Renal cortex interstitium (tissue), 11 donors: ENCODE results near the gene LSP1. TPM values are rescaled to one million over a fixed set of nuclear protein-coding genes. Genes with fewer than 3 reads are reported as not detected.

ENCODE experiments used
- DNase-seq, 11 donors: peaks; one replicate each; pipeline ENCODE4 v3.0.0-alpha.2; 2013; ENCODE audit warnings: low read depth in 9 of 11, low spot score in 4 of 11; ENCODE audit errors: extremely low read depth in 1 of 11
- polyA plus RNA-seq, 3 donors: library from polyadenylated mRNA; unstranded; fragments of 120-200 nt; gene quantifications; one replicate each; pipeline ENCODE4 v1.2.1, GENCODE V29; 2013; ENCODE audit not compliant: insufficient read length in 3 of 3

The LSP1 gene
- polyA plus RNA-seq, 3 donors: 4.5 to 9.2 (median 7.9) TPM

GRCh38 chr11:1823376-1824220 lies 29.3 kb upstream of the LSP1 start:
- no peak for DNase-seq

- DNase-seq: no peak
Observed at GRCh38 chr11:1824221-1825038, 28.5 kb upstream of the LSP1 start.

DNA sequence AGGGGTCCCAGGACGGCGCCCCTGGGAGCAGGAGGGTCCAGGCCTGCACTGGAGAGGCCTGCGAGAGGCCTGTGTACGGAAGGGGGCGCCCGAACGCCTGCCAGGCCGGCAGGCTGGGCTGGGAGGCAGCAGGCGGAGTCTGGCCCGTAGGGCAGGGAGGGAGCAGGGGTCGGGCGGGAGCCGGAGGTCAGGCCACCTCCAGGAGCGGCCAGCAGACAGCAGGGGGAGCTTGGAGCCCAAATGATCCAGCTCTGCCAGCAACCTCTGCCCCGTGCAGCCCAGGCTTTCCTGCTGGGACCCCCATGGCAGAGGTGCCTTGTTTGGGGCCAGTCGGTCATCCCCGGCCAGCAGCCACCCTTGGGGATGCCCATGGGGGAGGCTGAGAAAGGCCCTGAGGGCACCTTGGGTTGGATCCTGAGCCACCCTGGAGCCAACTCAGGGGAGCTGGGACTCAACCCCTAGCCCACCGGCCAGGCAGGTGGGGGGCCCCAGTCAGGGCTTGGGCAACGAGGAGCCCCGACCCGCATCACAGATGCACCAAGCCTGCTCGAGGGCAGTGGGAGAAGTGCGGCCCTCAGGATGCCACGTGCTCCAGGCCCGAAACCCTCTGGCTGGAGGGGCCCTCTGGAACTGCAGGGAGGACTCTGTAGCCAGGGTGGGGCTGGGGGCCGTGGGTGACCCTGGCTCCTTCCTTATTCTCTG lies 27.7 kb upstream of the LSP1 start:
- no peak for DNase-seq

GRCh38 chr11:1825785-1826451 lies 27.0 kb upstream of the LSP1 start:
- no peak for DNase-seq

- DNase-seq: no peak
Observed at GRCh38 chr11:1826552-1827094, 26.3 kb upstream of the LSP1 start.

- DNase-seq: peak in 2 of 11 donors; percentile 45 to 58
Observed at GRCh38 chr11:1827095-1827813, 25.6 kb upstream of the LSP1 start.

DNA sequence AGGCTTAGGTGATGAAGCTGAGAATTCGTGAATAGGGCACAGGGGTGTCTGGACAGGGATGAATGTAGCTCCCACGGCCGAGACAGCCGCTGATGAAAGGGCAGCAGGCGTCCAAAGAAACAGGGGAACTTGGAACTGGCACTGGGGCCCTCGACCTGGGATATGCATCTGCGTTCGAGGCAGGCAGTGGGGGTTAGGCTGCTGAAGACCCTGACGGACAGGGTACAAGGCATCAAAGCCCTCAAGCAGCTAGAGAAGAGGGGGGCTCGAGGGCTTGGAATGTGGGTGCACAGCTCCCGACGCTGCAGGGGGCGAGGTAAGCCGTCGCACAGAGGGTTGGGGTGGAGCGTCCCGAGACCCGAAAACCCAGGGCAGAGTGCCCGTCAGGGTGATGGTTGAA lies 25.0 kb upstream of the LSP1 start:
- DNase-seq: no peak

DNA sequence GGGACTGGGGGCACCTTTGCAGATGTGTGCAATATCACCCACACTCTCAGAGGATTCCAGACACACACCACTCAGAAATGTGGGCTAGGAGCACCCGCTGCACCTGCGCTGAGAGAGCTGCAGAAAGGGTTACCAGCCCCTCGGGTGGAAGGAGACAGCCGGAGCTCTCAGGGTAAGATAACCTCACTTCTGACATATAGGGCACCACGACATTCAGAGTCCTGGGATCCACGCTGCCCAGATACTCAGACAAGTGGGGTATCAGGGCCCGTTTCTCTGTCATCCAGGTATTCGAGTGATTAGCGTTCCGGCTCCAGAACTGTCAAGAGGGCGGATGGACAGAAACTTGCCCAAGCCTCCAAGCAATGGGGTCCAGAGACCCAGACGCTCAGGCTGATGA lies 24.3 kb upstream of the LSP1 start:
- no peak for DNase-seq

DNA sequence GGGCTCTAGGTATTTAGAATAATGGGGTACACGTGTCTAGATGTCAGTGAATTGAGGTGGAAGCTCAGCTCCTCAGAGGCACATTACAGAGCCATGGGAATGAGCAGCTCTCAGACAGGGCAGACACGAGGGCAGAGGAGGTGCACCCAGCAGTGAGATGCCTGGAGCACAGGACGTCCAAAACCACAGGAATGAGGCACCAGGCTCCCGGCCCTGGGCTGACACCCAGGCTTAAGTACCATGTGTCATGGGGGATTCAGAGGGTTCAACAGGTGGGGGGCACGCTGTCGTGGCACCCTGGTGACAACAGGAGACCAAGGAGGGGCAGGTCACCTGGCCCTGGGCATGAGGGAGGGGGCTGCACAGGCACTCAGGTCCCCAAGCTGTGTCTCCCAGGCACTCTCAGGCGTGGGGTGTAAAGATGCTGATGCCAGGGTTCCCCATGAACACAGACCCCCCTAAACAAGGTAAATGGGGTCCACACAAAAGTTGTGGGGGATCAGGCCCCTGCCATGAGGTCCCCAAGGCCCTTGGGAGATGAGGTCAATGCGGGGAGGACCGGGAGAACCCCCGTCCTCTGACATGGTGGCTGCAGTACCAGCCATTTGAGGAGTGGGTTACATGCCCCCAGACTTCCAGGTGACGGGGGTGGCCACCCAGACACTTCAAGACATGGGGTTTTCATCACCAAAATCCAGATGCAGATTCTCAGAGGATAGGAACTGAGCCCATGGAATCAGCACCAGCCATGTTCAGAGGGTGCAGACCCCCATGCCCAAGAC lies 23.7 kb upstream of the LSP1 start:
- no peak for DNase-seq

GRCh38 chr11:1830004-1830321 lies 22.9 kb upstream of the LSP1 start:
- no peak for DNase-seq

- no peak for DNase-seq
Observed at GRCh38 chr11:1830322-1831223, 22.3 kb upstream of the LSP1 start.

- DNase-seq: no peak
Observed at GRCh38 chr11:1831338-1832210, 21.3 kb upstream of the LSP1 start.

DNA sequence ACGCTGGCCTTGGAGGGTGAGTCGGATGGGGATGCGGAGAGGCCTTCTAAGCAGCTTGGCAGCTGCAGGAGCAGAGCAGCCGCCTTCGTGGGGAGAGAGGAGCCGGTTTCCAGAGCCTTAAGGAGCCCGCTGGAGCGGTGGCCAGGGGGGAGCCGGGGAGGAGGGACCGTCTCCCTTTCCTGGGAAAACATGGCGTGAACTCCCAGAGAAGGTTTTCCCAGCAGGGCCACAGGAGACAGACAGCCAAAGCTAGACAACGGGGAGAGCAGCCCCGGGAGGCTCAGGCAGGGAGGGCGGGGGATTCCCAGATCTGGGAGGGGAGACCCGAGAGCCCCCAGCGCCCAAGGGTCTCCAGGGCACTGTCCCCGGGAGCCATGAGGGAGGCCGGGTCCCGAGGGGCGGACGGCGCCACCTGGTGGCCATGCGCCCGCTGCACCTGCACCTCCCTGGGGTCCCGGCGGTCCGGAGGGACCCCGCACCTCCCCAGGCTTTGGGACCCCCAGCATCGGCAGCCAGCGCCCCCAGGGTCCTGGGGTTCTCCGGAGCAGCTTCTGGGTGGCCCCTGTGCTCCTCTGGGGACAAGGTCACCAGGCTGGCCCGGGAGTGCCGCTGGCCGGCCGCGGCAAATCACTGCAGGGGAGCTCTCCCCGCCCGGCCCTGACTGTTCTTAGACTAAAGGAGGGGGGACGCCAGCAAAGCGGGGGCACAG lies 20.5 kb upstream of the LSP1 start:
- DNase-seq: no peak

GRCh38 chr11:1832920-1833295 lies 20.0 kb upstream of the LSP1 start:
- DNase-seq: no peak

DNA sequence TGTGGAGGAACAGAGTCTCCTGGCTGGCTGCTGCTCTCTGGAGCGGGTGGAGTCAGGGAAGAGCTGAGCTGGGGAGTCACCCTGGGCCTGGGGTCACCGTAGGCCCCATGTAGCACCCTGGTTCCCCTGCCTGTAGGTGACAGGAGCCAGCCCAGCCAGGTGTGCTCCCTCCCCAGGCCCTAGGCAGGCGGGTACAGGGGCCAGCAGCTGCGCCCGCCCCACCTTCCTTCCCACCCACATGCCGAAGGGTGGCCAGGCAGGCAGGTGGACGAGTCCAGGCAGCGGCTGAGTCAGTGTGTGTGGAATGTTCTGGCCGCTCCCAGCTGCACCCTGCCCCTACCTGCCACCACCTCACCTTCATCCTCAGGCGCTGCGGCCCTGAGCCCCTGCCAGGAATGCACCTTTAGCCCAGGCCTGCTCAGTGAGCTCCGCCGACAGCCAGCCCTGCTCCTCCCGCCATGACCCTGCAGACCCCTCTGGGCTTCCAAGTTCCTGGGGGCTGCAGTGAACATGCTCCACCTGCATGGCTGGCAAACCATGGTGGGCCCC lies 18.7 kb upstream of the LSP1 start:
- DNase-seq: peak in 1 of 11 donors; percentile 24
